H9 (cell line): ENCODE measurements around the gene DUSP2. TPM values are rescaled to one million over a fixed set of nuclear protein-coding genes. Genes with fewer than 3 reads are reported as not detected.

ENCODE experiments used
- DNase-seq: peaks from one replicate; pipeline ENCODE4 v3.0.0-alpha.2; 2017
- H2AFZ ChIP-seq: one replicate; pipeline ENCODE4 v1.6.1; 2013; ENCODE audit warnings: mild to moderate bottlenecking, low read length, control low read depth, moderate library complexity
- H2AK5ac ChIP-seq: 2 replicates; pipeline ENCODE4 v1.6.1; 2013; ENCODE audit warnings: low read length, control low read depth, mixed read lengths; ENCODE audit not compliant: insufficient read length
- H2BK120ac ChIP-seq: one replicate; pipeline ENCODE4 v1.6.1; 2013; ENCODE audit warnings: low read depth, mild to moderate bottlenecking, low read length, control low read depth, inconsistent platforms; ENCODE audit not compliant: poor library complexity, severe bottlenecking
- H2BK12ac ChIP-seq: 2 replicates; pipeline ENCODE4 v1.6.1; 2013; ENCODE audit warnings: low read length, control low read depth, mixed read lengths, low read depth; ENCODE audit not compliant: insufficient read length
- H2BK15ac ChIP-seq: 2 replicates; pipeline ENCODE4 v1.6.1; 2013; ENCODE audit warnings: low read depth, low read length, control low read depth
- H2BK20ac ChIP-seq: one replicate; pipeline ENCODE4 v1.6.1; 2013; ENCODE audit warnings: low read depth, mild to moderate bottlenecking, low read length, control low read depth, inconsistent platforms; ENCODE audit not compliant: poor library complexity, severe bottlenecking
- H2BK5ac ChIP-seq: 2 replicates; pipeline ENCODE4 v1.6.1; 2013; ENCODE audit warnings: low read length, control low read depth, mixed read lengths; ENCODE audit not compliant: insufficient read length
- H3K14ac ChIP-seq: 2 replicates; pipeline ENCODE4 v1.6.1; 2013; ENCODE audit warnings: low read length, control low read depth; ENCODE audit not compliant: insufficient read depth
- H3K18ac ChIP-seq: 2 replicates; pipeline ENCODE4 v1.6.1; 2013; ENCODE audit warnings: low read depth, mild to moderate bottlenecking, mixed read lengths, low read length, control low read depth; ENCODE audit not compliant: insufficient read length
- H3K23ac ChIP-seq: 2 replicates; pipeline ENCODE4 v1.6.1; 2013; ENCODE audit warnings: low read length, control low read depth, mixed read lengths, low read depth; ENCODE audit not compliant: insufficient read length
- H3K23me2 ChIP-seq: 2 replicates; pipeline ENCODE4 v1.6.1; 2013; ENCODE audit warnings: low read depth, mild to moderate bottlenecking, mixed read lengths, low read length, control low read depth; ENCODE audit not compliant: insufficient read length, poor library complexity, severe bottlenecking
- H3K27ac ChIP-seq: 2 replicates; pipeline ENCODE4 v1.5.1; 2013; ENCODE audit warnings: low read length, control low read depth, mixed read lengths, low read depth; ENCODE audit not compliant: insufficient read length
- H3K27me3 ChIP-seq: 2 replicates; pipeline ENCODE4 v1.6.1; 2013; ENCODE audit warnings: low read length, control low read depth, inconsistent platforms; ENCODE audit not compliant: insufficient read depth
- H3K4ac ChIP-seq: 2 replicates; pipeline ENCODE4 v1.6.1; 2013; ENCODE audit warnings: low read depth, mild to moderate bottlenecking, control low read depth, inconsistent platforms, low read length, moderate library complexity
- H3K4me1 ChIP-seq: 2 replicates; pipeline ENCODE4 v1.6.1; 2013; ENCODE audit warnings: low read length, control low read depth, inconsistent platforms; ENCODE audit not compliant: insufficient read depth
- H3K4me2 ChIP-seq: 2 replicates; pipeline ENCODE4 v1.6.1; 2013; ENCODE audit warnings: low read length, control low read depth, mixed read lengths; ENCODE audit not compliant: insufficient read length, insufficient read depth
- H3K56ac ChIP-seq: 2 replicates; pipeline ENCODE4 v1.6.1; 2013; ENCODE audit warnings: low read depth, mild to moderate bottlenecking, mixed read lengths, low read length, control low read depth; ENCODE audit not compliant: insufficient read length
- H3K79me1 ChIP-seq: 2 replicates; pipeline ENCODE4 v1.6.1; 2013; ENCODE audit warnings: low read depth, mild to moderate bottlenecking, moderate library complexity, low read length, control low read depth, inconsistent platforms; ENCODE audit not compliant: insufficient read depth, poor library complexity, severe bottlenecking
- H3K79me2 ChIP-seq: 2 replicates; pipeline ENCODE4 v1.6.1; 2013; ENCODE audit warnings: low read length, control low read depth, inconsistent platforms; ENCODE audit not compliant: insufficient read depth
- H3K9ac ChIP-seq: 2 replicates; pipeline ENCODE4 v1.6.1; 2013; ENCODE audit warnings: low read length, control low read depth, mixed read lengths; ENCODE audit not compliant: insufficient read length; ENCODE audit errors: extremely low read depth
- H3K9me3 ChIP-seq: one replicate; pipeline ENCODE4 v1.6.1; 2013; ENCODE audit warnings: low read depth, low read length, inconsistent platforms; ENCODE audit not compliant: control insufficient read depth
- H3T11ph ChIP-seq: one replicate; pipeline ENCODE4 v1.6.1; 2013; ENCODE audit warnings: mild to moderate bottlenecking, low read length, control low read depth, inconsistent platforms
- H4K20me1 ChIP-seq: one replicate; pipeline ENCODE4 v1.6.1; 2013; ENCODE audit not compliant: control insufficient read depth, insufficient read length, insufficient read depth
- H4K5ac ChIP-seq: 2 replicates; pipeline ENCODE4 v1.6.1; 2013; ENCODE audit warnings: low read depth, mild to moderate bottlenecking, mixed read lengths, low read length, control low read depth; ENCODE audit not compliant: insufficient read length
- H4K8ac ChIP-seq: replicated peaks from 2 replicates; pipeline ENCODE4 v1.6.1; 2013; ENCODE audit warnings: low read length, control low read depth, mixed read lengths, low read depth; ENCODE audit not compliant: insufficient read length
- H4K91ac ChIP-seq: 2 replicates; pipeline ENCODE4 v1.6.1; 2013; ENCODE audit warnings: low read depth, mild to moderate bottlenecking, moderate library complexity, mixed read lengths, low read length, control low read depth; ENCODE audit not compliant: insufficient read length
- H3K27ac Mint-ChIP-seq, 3 experiments: 2 replicates in 2 of 3; 3 replicates in 1 of 3; pipeline ENCODE4 v1.8.0; 2020 to 2021; ENCODE audit warnings: mixed read lengths in 3 of 3, mild to moderate bottlenecking in 1 of 3, moderate library complexity in 1 of 3
- H3K27me3 Mint-ChIP-seq: 2 replicates; pipeline ENCODE4 v1.8.0; 2021; ENCODE audit warnings: low read depth, mild to moderate bottlenecking, moderate library complexity, mixed read lengths
- H3K36me3 Mint-ChIP-seq, 3 experiments: 2 replicates in 2 of 3; 3 replicates in 1 of 3; pipeline ENCODE4 v1.8.0; 2020 to 2021; ENCODE audit warnings: low read depth in 3 of 3, mixed read lengths in 3 of 3; ENCODE audit not compliant: insufficient read depth in 1 of 3
- H3K4me1 Mint-ChIP-seq, 2 experiments: 2 replicates each; pipeline ENCODE4 v1.8.0; 2020; ENCODE audit warnings: mixed read lengths in 2 of 2
- H3K4me3 Mint-ChIP-seq, 2 experiments: 2 replicates in 1 of 2; 3 replicates in 1 of 2; pipeline ENCODE4 v1.8.0; 2020 to 2021; ENCODE audit warnings: mild to moderate bottlenecking in 2 of 2, mixed read lengths in 2 of 2, moderate library complexity in 1 of 2
- H3K9me3 Mint-ChIP-seq, 2 experiments: 2 replicates in 1 of 2; 3 replicates in 1 of 2; pipeline ENCODE4 v1.8.0; 2020; ENCODE audit warnings: mild to moderate bottlenecking in 2 of 2, mixed read lengths in 2 of 2, moderate library complexity in 1 of 2
- WGBS: extraction: QIAGEN DNeasy Blood & Tissue Kit; methylation state at CpG from one replicate; pipeline ENCODE4 v1.1.7; 2013; ENCODE audit warnings: missing lambda C conversion rate, low lambda C conversion rate, mixed read lengths; ENCODE audit not compliant: insufficient read length; ENCODE audit errors: extremely low coverage; 5-methylcytosine and 5-hydroxymethylcytosine counted together
- total RNA-seq: library from RNA; stranded (reverse); gene quantifications from 2 replicates; pipeline ENCODE4 v1.2.1, GENCODE V29; 2021
- TF ChIP-seq, protein P1 (sequence below): fragments of 200-600 bp; sonication (generic); conservative IDR thresholded peaks from 3 replicates; pipeline ENCODE4 v1.8.0; 2021; ENCODE audit warnings: antibody characterized with exemption, mild to moderate bottlenecking

DUSP2 gene
- total RNA-seq, 1 experiment from 2014 or later, result 14.9 TPM

DNA sequence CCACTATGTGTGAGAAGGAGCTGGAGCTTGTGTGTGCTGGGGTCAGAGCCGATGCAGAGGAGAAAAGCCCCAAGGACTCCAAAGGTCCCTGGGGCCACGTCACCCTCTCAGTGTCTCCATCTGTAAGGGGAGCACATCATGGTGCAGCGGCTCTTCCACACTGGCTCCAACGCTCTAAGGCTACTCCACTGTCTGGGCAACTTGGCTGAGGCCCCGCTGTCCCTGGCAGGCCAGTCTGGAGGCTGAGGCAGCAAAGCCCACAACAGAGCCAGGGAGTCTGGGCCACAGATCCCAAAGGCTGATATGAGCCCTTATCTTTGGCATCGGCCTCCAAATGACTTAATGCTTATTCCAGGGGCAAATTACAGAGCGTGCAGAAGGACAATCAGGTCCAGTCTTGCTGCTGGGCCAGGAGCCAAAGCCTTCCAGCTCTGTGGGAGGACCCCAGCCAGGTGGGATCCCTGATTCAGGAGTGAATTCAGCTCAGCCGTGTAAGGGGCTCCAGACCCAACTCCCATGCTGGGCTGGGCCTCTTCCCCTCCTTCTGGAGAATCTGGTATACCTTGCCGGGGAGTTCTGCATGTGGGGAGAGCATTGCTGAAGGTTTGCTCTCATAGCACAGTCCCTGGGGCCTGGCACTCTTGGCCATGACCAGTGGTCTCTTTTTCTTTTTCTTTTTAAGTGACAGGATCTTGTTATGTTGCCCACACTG, 1.8 kb upstream of the DUSP2 start:
- Histone ChIP-seq H2AFZ (no peak overlapping the region), H3K9ac (no peak overlapping the region), H3K18ac (no peak overlapping the region), H3K56ac (no peak overlapping the region), H2BK12ac (no peak overlapping the region), H3K23ac (no peak overlapping the region), H3K27ac (no peak overlapping the region), H4K8ac (no peak overlapping the region), H3K79me1 (no peaks in the 10 kb centered on the region), H3K9me3 (no peaks in the 10 kb centered on the region), H3T11ph (no peak overlapping the region), H2AK5ac (no peak overlapping the region), H3K4me2 (no peak overlapping the region), H2BK5ac (no peak overlapping the region), H3K79me2 (no peaks in the 10 kb centered on the region), H4K91ac (no peak overlapping the region), H2BK20ac (no peak overlapping the region), H2BK120ac (no peak overlapping the region), H2BK15ac (no peak overlapping the region), H4K20me1 (no peaks in the 10 kb centered on the region), H4K5ac (no peak overlapping the region), H3K14ac (no peak overlapping the region), H3K4me1 (no peaks in the 10 kb centered on the region; the same call in 1 of the 2 replicates), H3K4ac (no peak overlapping the region), H3K23me2 (peaks cover 6% of the 10 kb centered on the region), H3K27me3 (no peaks in the 10 kb centered on the region; the same call in 1 of the 2 replicates)
- H3K9me3 Mint-ChIP-seq, result 0 out of 5 replicates have a peak, but pooled peaks cover 0 to 1% of the 10 kb centered on the region in 2 experiments
- TF ChIP-seq, protein P1, sequence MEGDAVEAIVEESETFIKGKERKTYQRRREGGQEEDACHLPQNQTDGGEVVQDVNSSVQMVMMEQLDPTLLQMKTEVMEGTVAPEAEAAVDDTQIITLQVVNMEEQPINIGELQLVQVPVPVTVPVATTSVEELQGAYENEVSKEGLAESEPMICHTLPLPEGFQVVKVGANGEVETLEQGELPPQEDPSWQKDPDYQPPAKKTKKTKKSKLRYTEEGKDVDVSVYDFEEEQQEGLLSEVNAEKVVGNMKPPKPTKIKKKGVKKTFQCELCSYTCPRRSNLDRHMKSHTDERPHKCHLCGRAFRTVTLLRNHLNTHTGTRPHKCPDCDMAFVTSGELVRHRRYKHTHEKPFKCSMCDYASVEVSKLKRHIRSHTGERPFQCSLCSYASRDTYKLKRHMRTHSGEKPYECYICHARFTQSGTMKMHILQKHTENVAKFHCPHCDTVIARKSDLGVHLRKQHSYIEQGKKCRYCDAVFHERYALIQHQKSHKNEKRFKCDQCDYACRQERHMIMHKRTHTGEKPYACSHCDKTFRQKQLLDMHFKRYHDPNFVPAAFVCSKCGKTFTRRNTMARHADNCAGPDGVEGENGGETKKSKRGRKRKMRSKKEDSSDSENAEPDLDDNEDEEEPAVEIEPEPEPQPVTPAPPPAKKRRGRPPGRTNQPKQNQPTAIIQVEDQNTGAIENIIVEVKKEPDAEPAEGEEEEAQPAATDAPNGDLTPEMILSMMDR, result no peak
- no peak overlapping the region for H3K4me3 Mint-ChIP-seq
- H3K27me3 Mint-ChIP-seq, result peaks cover 40% of the 10 kb centered on the region
- DNase-seq, result peak; percentile 28
- peaks cover 0 to 18% (median 1%) of the 10 kb centered on the region in 3 experiments; a peak in 3 of 7 replicates for H3K36me3 Mint-ChIP-seq
- no peak overlapping the region for H3K27ac Mint-ChIP-seq
- peaks cover 22 to 49% of the 10 kb centered on the region in 2 experiments for H3K4me1 Mint-ChIP-seq
- WGBS, result no CpG with 5 or more reads among the region's 9 CpGs
